Activated CD4-positive, alpha-beta T cell treated with anti-CD3 and anti-CD28 coated beads, Interleukin-2, Interleukin-6, amounts not matched to agents 100 ng/mL and 50 ng/mL, durations not matched to agents 16 hours and 8 hours (primary cell): Measurements from ENCODE around the gene PCDHA5.
A peak's percentile ranks its signal among the peaks of the same experiment; 100 is the strongest.
"Not testable (repeated sequence)": the region's sequence is repeated elsewhere in the genome, so short reads cannot be mapped to it uniquely, and the experiment has no call there.

ENCODE experiments used
- DNase-seq: peaks from one replicate; pipeline ENCODE4 v3.0.0-alpha.2; 2020

PCDHA5 gene

DNA sequence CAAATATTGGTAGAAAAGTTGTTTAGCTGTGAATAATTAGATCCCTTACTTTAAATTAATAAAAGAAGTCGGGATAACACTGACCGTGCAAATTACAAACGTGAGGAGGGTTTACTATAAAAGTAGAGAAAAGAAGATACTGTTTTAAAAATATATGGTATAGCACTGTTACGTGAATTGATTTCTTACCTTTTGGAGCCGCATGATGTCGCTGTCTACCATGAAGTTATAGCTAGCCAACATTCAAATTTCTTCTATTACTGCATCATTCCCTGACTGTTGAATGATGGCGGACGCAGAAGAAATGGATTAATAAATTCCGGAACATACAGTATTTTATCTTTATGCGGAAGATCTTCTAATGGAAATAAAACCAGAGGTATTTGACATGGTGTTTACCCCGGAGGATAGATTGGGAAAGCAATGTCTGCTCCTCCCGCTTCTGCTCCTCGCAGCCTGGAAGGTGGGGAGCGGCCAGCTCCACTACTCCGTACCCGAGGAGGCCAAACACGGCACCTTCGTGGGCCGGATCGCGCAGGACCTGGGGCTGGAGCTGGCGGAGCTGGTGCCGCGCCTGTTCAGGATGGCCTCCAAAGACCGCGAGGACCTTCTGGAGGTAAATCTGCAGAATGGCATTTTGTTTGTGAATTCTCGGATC is 6.4 kb downstream of the PCDHA5 start, which contains the start of gene PCDHA6:
TSS of gene PCDHA6 (plus strand) at position 257 of the 658 bp plus-strand sequence. CDS start at position 389, 132 bp downstream.
- DNase-seq = no peak

GRCh38 chr5:140828362-140828737 is 6.9 kb downstream of the PCDHA5 start:
- no peak for DNase-seq

DNA sequence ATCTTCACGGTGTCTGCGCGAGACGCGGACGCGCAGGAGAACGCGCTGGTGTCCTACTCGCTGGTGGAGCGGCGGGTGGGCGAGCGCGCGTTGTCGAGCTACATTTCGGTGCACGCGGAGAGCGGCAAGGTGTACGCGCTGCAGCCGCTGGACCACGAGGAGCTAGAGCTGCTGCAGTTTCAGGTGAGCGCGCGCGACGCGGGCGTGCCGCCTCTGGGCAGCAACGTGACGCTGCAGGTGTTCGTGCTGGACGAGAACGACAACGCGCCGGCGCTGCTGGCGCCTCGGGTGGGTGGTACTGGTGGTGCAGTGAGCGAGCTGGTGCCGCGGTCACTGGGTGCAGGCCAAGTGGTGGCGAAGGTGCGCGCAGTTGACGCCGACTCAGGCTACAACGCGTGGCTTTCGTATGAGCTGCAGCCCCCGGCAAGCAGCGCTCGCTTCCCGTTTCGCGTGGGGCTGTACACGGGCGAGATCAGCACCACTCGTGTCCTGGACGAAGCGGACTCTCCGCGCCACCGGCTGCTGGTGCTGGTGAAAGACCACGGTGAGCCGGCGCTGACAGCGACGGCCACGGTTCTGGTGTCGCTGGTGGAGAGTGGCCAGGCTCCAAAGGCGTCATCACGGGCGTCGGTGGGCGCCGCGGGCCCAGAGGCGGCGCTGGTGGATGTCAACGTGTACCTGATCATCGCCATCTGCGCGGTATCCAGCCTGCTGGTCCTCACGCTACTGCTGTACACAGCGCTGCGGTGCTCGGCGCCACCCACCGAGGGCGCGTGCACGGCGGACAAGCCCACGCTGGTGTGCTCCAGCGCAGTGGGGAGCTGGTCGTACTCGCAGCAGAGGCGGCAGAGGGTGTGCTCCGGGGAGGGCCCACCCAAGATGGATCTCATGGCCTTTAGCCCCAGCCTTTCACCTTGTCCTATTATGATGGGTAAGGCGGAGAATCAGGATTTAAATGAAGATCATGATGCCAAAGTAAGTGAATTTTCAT is 8.4 kb downstream of the PCDHA5 start:
- not testable (repeated sequence) for DNase-seq

DNA sequence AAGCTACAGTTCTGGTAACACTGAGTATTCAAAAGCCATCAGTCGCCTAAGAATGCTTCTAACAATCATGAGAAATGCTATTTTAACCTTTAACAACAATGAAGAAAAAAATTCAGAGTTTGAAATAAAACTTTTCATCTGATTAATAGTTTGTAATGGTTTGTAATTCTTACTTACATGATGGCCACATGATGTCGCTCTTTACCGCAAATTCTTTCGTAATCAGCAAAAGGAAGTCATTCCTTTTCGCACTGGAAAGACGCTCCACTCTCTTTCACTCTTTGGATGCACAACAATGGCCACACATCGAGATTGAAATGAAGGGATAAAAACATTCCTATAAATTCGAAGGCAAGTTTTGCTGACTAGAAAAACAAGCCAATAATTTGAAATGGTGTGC is 12.6 kb downstream of the PCDHA5 start, which contains the start of gene PCDHA7:
TSS of gene PCDHA7 (plus strand) at position 277 of the 400 bp plus-strand sequence. CDS start at position 392, 115 bp downstream.
- DNase-seq = no peak

GRCh38 chr5:140834439-140835008 is 13.1 kb downstream of the PCDHA5 start:
- DNase-seq = not testable (repeated sequence)

DNA sequence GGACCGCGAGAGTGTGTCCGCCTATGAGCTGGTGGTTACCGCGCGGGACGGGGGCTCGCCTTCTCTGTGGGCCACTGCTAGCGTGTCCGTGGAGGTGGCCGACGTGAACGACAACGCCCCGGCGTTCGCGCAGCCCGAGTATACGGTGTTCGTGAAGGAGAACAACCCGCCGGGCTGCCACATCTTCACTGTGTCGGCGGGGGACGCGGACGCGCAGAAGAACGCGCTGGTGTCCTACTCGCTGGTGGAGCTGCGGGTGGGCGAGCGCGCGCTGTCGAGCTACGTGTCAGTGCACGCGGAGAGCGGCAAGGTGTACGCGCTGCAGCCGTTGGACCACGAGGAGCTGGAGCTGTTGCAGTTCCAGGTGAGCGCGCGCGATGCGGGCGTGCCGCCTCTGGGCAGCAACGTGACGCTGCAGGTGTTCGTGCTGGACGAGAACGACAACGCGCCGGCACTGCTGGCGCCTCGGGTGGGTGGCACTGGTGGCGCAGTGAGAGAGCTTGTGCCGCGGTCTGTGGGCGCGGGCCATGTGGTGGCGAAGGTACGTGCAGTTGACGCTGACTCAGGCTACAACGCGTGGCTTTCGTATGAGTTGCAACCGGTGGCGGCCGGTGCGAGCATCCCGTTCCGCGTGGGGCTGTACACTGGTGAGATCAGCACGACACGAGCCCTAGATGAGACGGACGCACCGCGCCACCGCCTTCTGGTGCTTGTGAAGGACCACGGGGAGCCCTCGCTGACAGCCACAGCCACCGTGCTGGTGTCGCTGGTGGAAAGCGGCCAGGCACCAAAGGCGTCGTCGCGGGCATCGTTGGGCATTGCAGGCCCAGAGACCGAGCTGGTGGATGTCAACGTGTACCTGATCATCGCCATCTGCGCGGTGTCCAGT is 14.5 kb downstream of the PCDHA5 start:
- no peak for DNase-seq

GRCh38 chr5:140840978-140841962 is 19.9 kb downstream of the PCDHA5 start, which contains the start of gene PCDHA8:
PCDHA8 (plus strand) TSS chr5:140841187; CDS start chr5:140841322, 135 bp downstream.
- DNase-seq = peak; percentile 15

DNA sequence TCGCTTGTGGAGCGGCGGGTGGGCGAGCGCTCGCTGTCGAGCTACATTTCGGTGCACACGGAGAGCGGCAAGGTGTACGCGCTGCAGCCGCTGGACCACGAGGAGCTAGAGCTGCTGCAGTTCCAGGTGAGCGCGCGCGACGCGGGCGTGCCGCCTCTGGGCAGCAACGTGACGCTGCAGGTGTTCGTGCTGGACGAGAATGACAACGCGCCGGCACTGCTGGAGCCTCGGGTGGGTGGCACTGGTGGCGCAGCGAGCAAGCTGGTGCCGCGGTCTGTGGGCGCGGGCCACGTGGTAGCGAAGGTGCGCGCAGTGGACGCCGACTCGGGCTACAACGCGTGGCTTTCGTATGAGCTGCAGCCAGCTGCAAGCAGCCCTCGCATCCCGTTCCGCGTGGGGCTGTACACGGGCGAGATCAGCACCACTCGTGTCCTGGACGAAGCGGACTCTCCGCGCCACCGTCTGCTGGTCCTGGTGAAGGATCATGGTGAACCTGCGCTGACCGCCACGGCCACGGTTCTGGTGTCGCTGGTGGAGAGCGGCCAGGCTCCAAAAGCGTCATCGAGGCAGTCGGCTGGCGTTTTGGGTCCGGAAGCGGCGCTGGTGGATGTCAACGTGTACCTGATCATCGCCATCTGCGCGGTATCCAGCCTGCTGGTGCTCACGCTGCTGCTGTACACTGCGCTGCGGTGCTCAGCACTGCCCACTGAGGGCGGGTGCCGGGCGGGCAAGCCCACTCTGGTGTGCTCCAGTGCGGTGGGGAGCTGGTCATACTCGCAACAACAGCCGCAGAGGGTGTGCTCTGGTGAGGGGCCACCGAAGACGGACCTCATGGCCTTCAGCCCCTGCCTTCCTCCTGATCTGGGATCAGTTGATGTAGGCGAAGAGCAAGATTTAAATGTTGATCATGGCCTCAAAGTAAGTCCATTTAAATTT is 21.7 kb downstream of the PCDHA5 start:
- DNase-seq = no peak

DNA sequence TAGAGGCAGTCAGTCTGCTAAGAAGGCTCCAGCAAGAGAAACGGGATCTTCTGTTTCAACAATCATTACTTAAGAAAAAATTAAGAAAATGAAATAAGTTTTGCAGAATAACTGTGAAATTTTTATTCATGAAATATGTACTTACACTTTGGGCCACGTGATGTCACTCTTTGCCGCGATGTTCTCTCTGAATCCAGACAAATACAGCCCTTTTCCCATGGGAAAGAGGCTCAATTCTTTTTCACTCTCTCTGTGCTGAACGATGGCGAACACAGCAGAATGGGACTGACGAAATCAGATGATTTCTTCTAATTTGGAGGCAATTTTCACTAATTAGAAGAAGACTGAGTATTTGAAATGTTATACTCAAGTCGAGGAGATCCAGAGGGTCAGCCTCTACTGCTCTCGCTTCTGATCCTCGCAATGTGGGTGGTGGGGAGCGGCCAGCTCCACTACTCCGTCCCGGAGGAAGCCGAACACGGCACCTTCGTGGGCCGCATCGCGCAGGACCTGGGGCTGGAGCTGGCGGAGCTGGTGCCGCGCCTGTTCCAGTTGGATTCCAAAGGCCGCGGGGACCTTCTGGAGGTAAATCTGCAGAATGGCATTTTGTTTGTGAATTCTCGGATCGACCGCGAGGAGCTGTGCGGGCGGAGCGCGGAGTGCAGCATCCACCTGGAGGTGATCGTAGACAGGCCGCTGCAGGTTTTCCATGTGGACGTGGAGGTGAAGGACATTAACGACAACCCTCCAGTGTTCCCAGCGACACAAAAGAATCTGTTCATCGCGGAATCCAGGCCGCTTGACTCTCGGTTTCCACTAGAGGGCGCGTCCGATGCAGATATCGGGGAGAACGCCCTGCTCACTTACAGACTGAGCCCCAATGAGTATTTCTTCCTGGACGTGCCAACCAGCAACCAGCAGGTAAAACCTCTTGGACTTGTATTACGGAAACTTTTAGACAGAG is 27.0 kb downstream of the PCDHA5 start, which contains the start of gene PCDHA9:
TSS of gene PCDHA9 (plus strand) at position 244 of the 964 bp plus-strand sequence. CDS start at position 358, 114 bp downstream.
- DNase-seq = not testable (repeated sequence)

DNA sequence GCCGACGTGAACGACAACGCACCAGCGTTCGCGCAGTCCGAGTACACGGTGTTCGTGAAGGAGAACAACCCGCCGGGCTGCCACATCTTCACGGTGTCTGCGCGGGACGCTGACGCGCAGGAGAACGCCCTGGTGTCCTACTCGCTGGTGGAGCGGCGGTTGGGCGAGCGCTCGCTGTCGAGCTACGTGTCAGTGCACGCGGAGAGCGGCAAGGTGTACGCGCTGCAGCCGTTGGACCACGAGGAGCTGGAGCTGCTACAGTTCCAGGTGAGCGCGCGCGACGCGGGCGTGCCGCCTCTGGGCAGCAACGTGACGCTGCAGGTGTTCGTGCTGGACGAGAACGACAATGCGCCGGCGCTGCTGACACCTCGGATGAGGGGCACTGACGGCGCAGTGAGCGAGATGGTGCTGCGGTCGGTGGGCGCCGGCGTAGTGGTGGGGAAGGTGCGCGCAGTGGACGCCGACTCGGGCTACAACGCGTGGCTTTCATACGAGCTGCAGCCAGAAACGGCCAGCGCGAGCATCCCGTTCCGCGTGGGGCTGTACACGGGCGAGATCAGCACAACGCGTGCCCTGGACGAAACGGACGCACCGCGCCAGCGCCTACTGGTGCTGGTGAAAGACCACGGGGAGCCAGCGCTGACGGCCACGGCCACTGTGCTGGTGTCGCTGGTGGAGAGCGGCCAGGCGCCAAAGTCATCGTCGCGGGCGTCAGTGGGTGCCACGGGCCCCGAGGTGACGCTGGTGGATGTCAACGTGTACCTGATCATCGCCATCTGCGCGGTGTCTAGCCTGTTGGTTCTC is 28.6 kb downstream of the PCDHA5 start:
- not testable (repeated sequence) for DNase-seq

GRCh38 chr5:140855772-140856674 is 34.6 kb downstream of the PCDHA5 start, which contains the start of gene PCDHA10:
PCDHA10 (plus strand) TSS chr5:140855897; CDS start chr5:140856049, 152 bp downstream.
- DNase-seq = no peak

GRCh38 chr5:140857177-140857986 is 36.0 kb downstream of the PCDHA5 start:
- no peak for DNase-seq

- DNase-seq = no peak
Measured at GRCh38 chr5:140857987-140858240, 36.5 kb downstream of the PCDHA5 start.

DNA sequence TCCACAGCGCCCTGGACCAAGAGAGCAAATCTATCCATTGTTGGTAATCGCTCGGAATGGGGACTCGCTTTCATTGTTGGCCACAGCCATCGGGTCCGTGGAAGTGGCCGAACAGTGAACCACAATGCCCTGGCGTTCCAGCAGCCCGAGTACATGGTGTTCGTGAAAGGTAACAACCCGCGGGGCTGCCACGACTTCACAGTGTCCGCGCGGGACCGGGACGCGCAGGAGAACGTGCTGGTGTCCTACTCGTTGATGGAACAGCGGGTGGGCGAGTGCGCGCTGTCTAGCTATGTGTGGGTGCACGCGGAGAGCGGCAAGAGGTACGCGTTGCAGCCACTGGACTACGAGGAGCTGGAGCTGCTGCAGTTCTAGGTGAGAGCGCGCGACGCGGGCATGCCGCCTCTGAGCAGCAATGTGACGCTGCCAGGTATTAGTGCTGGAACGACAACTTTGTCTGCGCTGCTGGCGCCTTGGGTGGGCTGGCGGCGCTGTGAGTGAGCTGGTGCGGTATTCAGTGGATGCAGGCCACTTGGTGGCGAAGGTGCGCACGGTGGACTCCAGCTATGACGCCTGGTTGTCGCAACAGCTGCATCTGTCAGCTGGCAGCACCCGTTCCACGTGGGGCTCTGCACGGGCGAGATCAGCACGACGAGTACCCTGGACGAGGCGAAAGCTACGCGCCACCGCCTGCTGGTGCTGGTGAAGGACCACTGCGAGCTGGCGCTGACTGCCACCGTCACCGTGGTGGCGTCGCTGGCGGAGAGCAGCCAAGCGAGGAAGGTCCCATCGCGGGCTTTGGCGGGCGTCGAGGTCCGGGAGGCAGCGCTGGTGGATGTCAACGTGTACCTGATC is 41.3 kb downstream of the PCDHA5 start:
- DNase-seq = no peak
